ENCODE results near the gene ZNF236. TPM values are rescaled to one million over a fixed set of nuclear protein-coding genes. Genes with fewer than 3 reads are reported as not detected.

Gene ZNF236
- total and polyA plus RNA-seq, 10 of the 15 experiments (the other 5 are each of a cell fraction or from before 2014, with no cell fraction given): 1.0 to 14.4 (median 5.9) TPM

GRCh38 chr18:76794326-76794725, 28.0 kb upstream of the ZNF236 start:
- ChIA-PET RAD21 (ENCODE audit: unreplicated experiment) (no interaction called here), POLR2A (no interaction called here), SMC1A (ENCODE audit: uncharacterized antibody, unreplicated experiment) (no interaction called here), CTCF (interaction anchor here (1.0 to 1.2 kb wide), 2 partner anchors 9 to 129 kb away, joined by 3 read pairs; no protein-coding TSS in a partner anchor)
- H3K9ac ChIP-seq (ENCODE audit: control insufficient read depth, insufficient read depth, low read length): no peak overlapping the region
- no peak for DNase-seq (ENCODE audit: low read depth, low spot score)
- in situ Hi-C loops (cut with MboI) (no loop called here), intact Hi-C loops (cut with micrococcal nuclease; ENCODE audit: unreplicated experiment) (no loop called here)
- H3K27ac ChIP-seq (ENCODE audit: control insufficient read depth, insufficient read depth): no peak overlapping the region
- H3K9me3 ChIP-seq (replicated peaks; ENCODE audit: control insufficient read depth, insufficient read depth, low read length): no peaks in the 10 kb centered on the region
- 67% methylated on average over 4 of the region's 4 CpGs for WGBS (ENCODE audit: insufficient coverage, insufficient replicate concordance, low lambda C conversion rate, missing lambda C conversion rate)
- no TSS peak for BruUV-seq (replicated peaks)
- H3K79me2 ChIP-seq (ENCODE audit: control insufficient read depth, insufficient read depth, low read length): no peaks in the 10 kb centered on the region
- H3K4me1 ChIP-seq (ENCODE audit: control insufficient read depth, insufficient read depth, low read length): no peaks in the 10 kb centered on the region
- H3K4me3 ChIP-seq: no peak overlapping the region
- no peaks in the 10 kb centered on the region for H4K20me1 ChIP-seq (ENCODE audit: control insufficient read depth, insufficient read depth)
- H3K4me2 ChIP-seq (ENCODE audit: control insufficient read depth, insufficient read depth): no peak overlapping the region
- H3K36me3 ChIP-seq (ENCODE audit: control insufficient read depth in 2 of 2, insufficient read depth in 2 of 2, low read length in 1 of 2): no peaks in the 10 kb centered on the region
- H3K27me3 ChIP-seq (replicated peaks in 1 of 2; ENCODE audit: control insufficient read depth in 2 of 2, insufficient read depth in 2 of 2, low read length in 1 of 2): no peaks in the 10 kb centered on the region
- TF ChIP-seq STAT1 (conservative IDR thresholded peaks at IDR 0.05): no peak
- no peak for TF ChIP-seq BRCA1 (IDR thresholded peaks at IDR 0.05; ENCODE audit: low read depth, low read length)
- no peak for TF ChIP-seq PBX3 (IDR thresholded peaks at IDR 0.05; ENCODE audit: insufficient replicate concordance, low read depth, low read length)
- no peak for TF ChIP-seq RUNX3 (IDR thresholded peaks at IDR 0.05; ENCODE audit: low read length)
- no peak for TF ChIP-seq SIX5 (IDR thresholded peaks at IDR 0.05; ENCODE audit: low read depth, low read length, severe bottlenecking)
- no peak for TF ChIP-seq CEBPB (IDR thresholded peaks at IDR 0.05; ENCODE audit: borderline replicate concordance in 1 of 2, low read depth in 2 of 2, low read length in 2 of 2)
- no peak for TF ChIP-seq IRF5 (IDR thresholded peaks at IDR 0.05; ENCODE audit: borderline replicate concordance)
- TF ChIP-seq TCF3 (IDR thresholded peaks at IDR 0.05; ENCODE audit: borderline replicate concordance, insufficient read depth, low read depth, low read length): no peak
- TF ChIP-seq KAT2A (conservative IDR thresholded peaks at IDR 0.05; ENCODE audit: control insufficient read depth, low read depth, low read length): no peak
- no peak for TF ChIP-seq POU2F2 (IDR thresholded peaks at IDR 0.05; ENCODE audit: borderline replicate concordance, low read depth, low read length)
- TF ChIP-seq NR2C2 (IDR thresholded peaks at IDR 0.05; ENCODE audit: borderline replicate concordance, control insufficient read depth, insufficient read length, low read depth): no peak
- TF ChIP-seq MTA2 (IDR thresholded peaks at IDR 0.05; ENCODE audit: low read depth): no peak
- no peak for TF ChIP-seq GABPA (IDR thresholded peaks at IDR 0.05; ENCODE audit: low read depth)
- TF ChIP-seq CTCF (IDR thresholded peaks at IDR 0.05 in 2 of 3, conservative IDR thresholded peaks at IDR 0.05 in 1 of 3; ENCODE audit: control insufficient read depth in 2 of 3, extremely low read depth in 1 of 3, insufficient read depth in 1 of 3, low read depth in 3 of 3, low read length in 3 of 3): no peak
- TF ChIP-seq JUNB (IDR thresholded peaks at IDR 0.05): no peak
- no peak for TF ChIP-seq MYB (IDR thresholded peaks at IDR 0.05; ENCODE audit: borderline replicate concordance, low read depth, low read length)
- TF ChIP-seq, protein P1, sequence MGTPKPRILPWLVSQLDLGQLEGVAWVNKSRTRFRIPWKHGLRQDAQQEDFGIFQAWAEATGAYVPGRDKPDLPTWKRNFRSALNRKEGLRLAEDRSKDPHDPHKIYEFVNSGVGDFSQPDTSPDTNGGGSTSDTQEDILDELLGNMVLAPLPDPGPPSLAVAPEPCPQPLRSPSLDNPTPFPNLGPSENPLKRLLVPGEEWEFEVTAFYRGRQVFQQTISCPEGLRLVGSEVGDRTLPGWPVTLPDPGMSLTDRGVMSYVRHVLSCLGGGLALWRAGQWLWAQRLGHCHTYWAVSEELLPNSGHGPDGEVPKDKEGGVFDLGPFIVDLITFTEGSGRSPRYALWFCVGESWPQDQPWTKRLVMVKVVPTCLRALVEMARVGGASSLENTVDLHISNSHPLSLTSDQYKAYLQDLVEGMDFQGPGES (IDR thresholded peaks at IDR 0.05): no peak
- TF ChIP-seq SUZ12 (IDR thresholded peaks at IDR 0.05; ENCODE audit: unreplicated experiment): no peak
- no peak for TF ChIP-seq TCF7 (IDR thresholded peaks at IDR 0.05; ENCODE audit: borderline replicate concordance)
- no peak for FAIRE-seq
- no peak for ATAC-seq
- no peak overlapping the region for H2AFZ ChIP-seq (ENCODE audit: control insufficient read depth, low read depth, low read length)
